Erythroblast (primary cell): Measurements from ENCODE around the gene MYH9.

Experiments
- GATA1 ChIP-seq: IDR thresholded peaks from 2 replicates; pipeline ENCODE4 v1.6.1; 2011; ENCODE audit warnings: low read depth, mild to moderate bottlenecking, control low read depth, low read length, moderate library complexity
- POLR2A ChIP-seq: IDR thresholded peaks from 2 replicates; pipeline ENCODE4 v1.6.1; 2011; ENCODE audit warnings: mild to moderate bottlenecking, low read length

DNA sequence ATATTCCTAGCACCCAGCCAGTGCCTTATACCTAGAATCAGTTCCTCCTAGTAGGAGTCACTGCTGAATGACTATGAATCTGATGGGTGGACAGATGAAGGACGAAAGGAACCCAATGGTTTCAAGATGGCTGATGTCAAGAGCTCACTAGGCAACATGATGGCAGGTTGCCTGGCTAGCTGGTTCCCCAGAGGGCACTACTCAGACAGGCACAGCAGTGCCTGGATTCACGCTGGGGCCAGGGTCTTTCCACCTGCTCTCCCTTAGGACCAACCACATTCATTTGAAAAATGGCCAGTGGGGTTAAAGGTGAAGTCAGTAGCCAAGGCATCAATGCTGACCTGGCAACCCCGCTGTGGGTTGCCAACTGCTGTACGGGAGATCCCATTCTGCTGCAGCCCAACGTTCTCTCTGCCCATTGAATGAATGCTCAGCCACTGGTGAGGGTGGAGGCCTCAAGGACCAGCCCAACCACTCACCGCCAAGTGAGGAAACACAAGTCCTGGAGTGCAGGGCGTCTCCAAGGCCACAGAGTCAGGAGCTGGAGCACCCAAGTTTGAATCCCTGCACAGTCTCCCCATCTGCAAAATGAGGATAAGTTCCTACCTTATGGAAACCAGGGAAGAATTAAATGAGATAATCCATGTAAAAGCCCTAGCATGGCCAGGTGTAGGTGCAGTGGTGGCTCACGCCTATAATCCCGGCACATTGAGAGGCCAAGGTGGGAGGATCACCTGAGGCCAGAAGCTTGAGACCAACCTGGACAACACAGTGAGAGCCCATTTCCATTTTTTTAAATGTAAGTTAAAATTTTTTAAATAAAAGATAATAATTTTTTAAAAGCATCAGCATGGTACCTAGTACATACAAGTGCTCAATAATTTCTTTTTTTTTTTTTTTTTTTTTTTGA is 12.4 kb downstream of the MYH9 start:
- TF ChIP-seq POLR2A (no peak), GATA1 (no peak)
